H1 (cell line): Measurements from ENCODE around the gene SATL1. TPM values are rescaled to one million over a fixed set of nuclear protein-coding genes. Genes with fewer than 3 reads are reported as not detected.

Experiments used
- CTCF ChIA-PET: fragments of 300-600 bp; sonication (Branson Sonifier 250); formaldehyde crosslinking; loops from one replicate; lab custom pipeline; 2021; ENCODE audit not compliant: partially characterized antibody; lab: Charles Lee
- POLR2A ChIA-PET: fragments of 300-600 bp; sonication (Branson Sonifier 250); formaldehyde crosslinking; loops from one replicate; lab custom pipeline; 2021; ENCODE audit warnings: inconsistent platforms; ENCODE audit not compliant: partially characterized antibody; lab: Charles Lee
- DNase-seq, 2 experiments: peaks; one replicate each; pipeline versions ENCODE4 v3.0.0 to v3.0.0-alpha.2; 2010 to 2022; ENCODE audit warnings: low spot score in 2 of 2, low read depth in 1 of 2, mixed read lengths in 1 of 2
- FAIRE-seq: peaks from 2 replicates; lab custom pipeline; 2011; peaks lifted over from hg19 to GRCh38; lab: Jason Lieb, UNC
- H2AFZ ChIP-seq: 2 replicates; pipeline ENCODE4 v1.8.1; 2012; ENCODE audit warnings: low read length, inconsistent platforms
- H2AK5ac ChIP-seq: 2 replicates; pipeline ENCODE4 v1.6.1; 2013; ENCODE audit warnings: low read depth, low read length
- H2BK120ac ChIP-seq: replicated peaks from 2 replicates; pipeline ENCODE3; 2013; ENCODE audit warnings: low read depth, low read length, inconsistent platforms
- H2BK12ac ChIP-seq: 2 replicates; pipeline ENCODE4 v1.6.1; 2013; ENCODE audit warnings: low read depth, low read length
- H2BK15ac ChIP-seq: 2 replicates; pipeline ENCODE4 v1.6.1; 2013; ENCODE audit warnings: low read length
- H2BK20ac ChIP-seq: 2 replicates; pipeline ENCODE4 v1.6.1; 2013; ENCODE audit warnings: low read length
- H2BK5ac ChIP-seq: 2 replicates; pipeline ENCODE4 v1.6.1; 2013; ENCODE audit warnings: low read depth, low read length
- H3K14ac ChIP-seq: 2 replicates; pipeline ENCODE4 v1.6.1; 2013; ENCODE audit warnings: inconsistent platforms; ENCODE audit not compliant: insufficient read length
- H3K18ac ChIP-seq: 2 replicates; pipeline ENCODE4 v1.6.1; 2013; ENCODE audit warnings: low read length; ENCODE audit errors: extremely low read depth
- H3K23ac ChIP-seq: 2 replicates; pipeline ENCODE4 v1.6.1; 2013; ENCODE audit warnings: inconsistent platforms; ENCODE audit not compliant: insufficient read length
- H3K23me2 ChIP-seq: 2 replicates; pipeline ENCODE4 v1.6.1; 2013; ENCODE audit warnings: low read depth, low read length
- H3K27ac ChIP-seq: 2 replicates; pipeline ENCODE4 v1.6.1; 2011; ENCODE audit warnings: low read depth, low read length, inconsistent platforms
- H3K27me3 ChIP-seq, 4 experiments: replicated peaks in 1 of 4; 1 replicate in 1 of 4; 2 replicates in 3 of 4; pipeline versions ENCODE4 v1.6.1 to v1.8.1; 2011 to 2013; ENCODE audit warnings: low read length in 3 of 4, mild to moderate bottlenecking in 3 of 4, inconsistent platforms in 2 of 4, mixed read lengths in 2 of 4, moderate library complexity in 1 of 4; ENCODE audit not compliant: control insufficient read depth in 3 of 4, insufficient read depth in 3 of 4; ENCODE audit errors: extremely low read depth in 1 of 4
- H3K36me3 ChIP-seq, 4 experiments: 2 replicates each; pipeline versions ENCODE4 v1.6.1 to v1.8.1; 2011 to 2013; ENCODE audit warnings: mild to moderate bottlenecking in 4 of 4, low read length in 3 of 4, moderate library complexity in 2 of 4, control low read depth in 1 of 4, inconsistent platforms in 1 of 4; ENCODE audit not compliant: insufficient read depth in 4 of 4, control insufficient read depth in 2 of 4
- H3K4ac ChIP-seq: replicated peaks from 2 replicates; pipeline ENCODE3; 2013; ENCODE audit warnings: low read length, low read depth, mixed read lengths, inconsistent platforms; ENCODE audit not compliant: insufficient read length
- H3K4me1 ChIP-seq, 4 experiments: replicated peaks in 1 of 4; 1 replicate in 1 of 4; 2 replicates in 3 of 4; pipeline versions ENCODE4 v1.6.1 to v1.8.1; 2011 to 2013; ENCODE audit warnings: low read length in 3 of 4, inconsistent platforms in 2 of 4, mixed read lengths in 1 of 4; ENCODE audit not compliant: insufficient read depth in 4 of 4, control insufficient read depth in 3 of 4
- H3K4me2 ChIP-seq, 2 experiments: 2 replicates each; pipeline versions ENCODE4 v1.6.1 to v1.8.1; 2011 to 2013; ENCODE audit warnings: low read depth in 2 of 2, low read length in 2 of 2, control low read depth in 1 of 2, inconsistent platforms in 1 of 2, mild to moderate bottlenecking in 1 of 2; ENCODE audit not compliant: insufficient read depth in 1 of 2
- H3K4me3 ChIP-seq, 4 experiments: fragments of 200-600, 300-600 bp in 1 of 4; sonication (generic), shearing (Covaris generic), sonication (Bioruptor Twin) in 1 of 4; 2 replicates each; pipeline versions ENCODE4 v1.5.1 to v1.8.1; 2011 to 2016; ENCODE audit warnings: low read length in 4 of 4, low read depth in 3 of 4, control low read depth in 2 of 4, inconsistent platforms in 2 of 4, mild to moderate bottlenecking in 2 of 4, mixed read lengths in 1 of 4, moderate library complexity in 1 of 4; ENCODE audit not compliant: insufficient read depth in 2 of 4; ENCODE audit errors: extremely low read depth in 1 of 4
- H3K56ac ChIP-seq: replicated peaks from 2 replicates; pipeline ENCODE3; 2013; ENCODE audit warnings: low read depth, mild to moderate bottlenecking, mixed read lengths, low read length, inconsistent platforms; ENCODE audit not compliant: insufficient read length
- H3K79me1 ChIP-seq: 2 replicates; pipeline ENCODE4 v1.6.1; 2013; ENCODE audit warnings: low read depth, low read length, control low read depth
- H3K79me2 ChIP-seq, 2 experiments: 2 replicates each; pipeline versions ENCODE4 v1.6.1 to v1.8.1; 2012 to 2013; ENCODE audit warnings: low read length in 2 of 2, mild to moderate bottlenecking in 2 of 2, inconsistent platforms in 1 of 2; ENCODE audit not compliant: insufficient read depth in 2 of 2, control insufficient read depth in 1 of 2
- H3K9ac ChIP-seq, 4 experiments: replicated peaks in 1 of 4; 1 replicate in 1 of 4; 2 replicates in 3 of 4; pipeline versions ENCODE4 v1.6.1 to v1.8.1; 2011 to 2013; ENCODE audit warnings: low read depth in 3 of 4, low read length in 3 of 4, control low read depth in 2 of 4, mild to moderate bottlenecking in 2 of 4, moderate library complexity in 2 of 4, inconsistent platforms in 1 of 4; ENCODE audit errors: extremely low read depth in 1 of 4
- H3K9me3 ChIP-seq, 2 experiments: 2 replicates each; pipeline versions ENCODE4 v1.6.1 to v1.8.1; 2012 to 2013; ENCODE audit warnings: mild to moderate bottlenecking in 2 of 2, moderate library complexity in 2 of 2, control low read depth in 1 of 2, inconsistent platforms in 1 of 2, low read depth in 1 of 2, low read length in 1 of 2, mixed read lengths in 1 of 2; ENCODE audit not compliant: insufficient read depth in 2 of 2
- H4K20me1 ChIP-seq, 2 experiments: replicated peaks in 1 of 2; 2 replicates each; pipeline versions ENCODE3 to v1.8.1; 2011 to 2013; ENCODE audit warnings: inconsistent platforms in 2 of 2, low read length in 2 of 2, mild to moderate bottlenecking in 1 of 2; ENCODE audit not compliant: insufficient read depth in 2 of 2, control insufficient read depth in 1 of 2
- H4K5ac ChIP-seq: 2 replicates; pipeline ENCODE4 v1.6.1; 2013; ENCODE audit warnings: low read length, low read depth, mixed read lengths, inconsistent platforms; ENCODE audit not compliant: insufficient read length
- H4K8ac ChIP-seq: 2 replicates; pipeline ENCODE4 v1.8.0; 2013; ENCODE audit warnings: mild to moderate bottlenecking, moderate library complexity, low read length, inconsistent platforms; ENCODE audit not compliant: insufficient read depth; ENCODE audit errors: extremely low read depth
- H4K91ac ChIP-seq: replicated peaks from 2 replicates; pipeline ENCODE3; 2013; ENCODE audit warnings: low read length, mixed read lengths, inconsistent platforms; ENCODE audit not compliant: insufficient read length
- CEBPB ChIP-seq: IDR thresholded peaks from 2 replicates; pipeline ENCODE4 v1.6.1; 2012; ENCODE audit warnings: low read depth, low read length
- CTCF ChIP-seq, 3 experiments: IDR thresholded peaks; 1 replicate in 2 of 3; 2 replicates in 1 of 3; pipeline versions ENCODE4 v1.5.1 to v1.6.1; 2011; ENCODE audit warnings: low read length in 3 of 3, mild to moderate bottlenecking in 3 of 3, inconsistent platforms in 2 of 3, low read depth in 1 of 3, moderate library complexity in 1 of 3; ENCODE audit not compliant: insufficient read depth in 1 of 3; ENCODE audit errors: control extremely low read depth in 1 of 3
- EGR1 ChIP-seq: IDR thresholded peaks from 2 replicates; pipeline ENCODE4 v1.6.1; 2011; ENCODE audit warnings: low read depth, low read length, borderline replicate concordance
- EZH2 ChIP-seq: fragments of 200-600 bp; sonication (generic); IDR thresholded peaks from 2 replicates; pipeline ENCODE4 v1.7.1; 2012; ENCODE audit warnings: low read depth, mild to moderate bottlenecking, moderate library complexity, low read length, inconsistent platforms; ENCODE audit not compliant: severe bottlenecking
- GABPA ChIP-seq: IDR thresholded peaks from 2 replicates; pipeline ENCODE4 v1.6.1; 2011; ENCODE audit warnings: mild to moderate bottlenecking, low read length, moderate library complexity, borderline replicate concordance; ENCODE audit not compliant: insufficient read depth
- KDM1A ChIP-seq: fragments of 200-600, 300-600 bp; sonication (generic); IDR thresholded peaks from 2 replicates; pipeline ENCODE4 v1.7.1; 2016; ENCODE audit warnings: mild to moderate bottlenecking, low read length, borderline replicate concordance
- MAX ChIP-seq: IDR thresholded peaks from 2 replicates; pipeline ENCODE4 v1.6.1; 2012; ENCODE audit warnings: inconsistent platforms
- POLR2AphosphoS5 ChIP-seq: IDR thresholded peaks from 2 replicates; pipeline ENCODE4 v1.6.1; 2011; ENCODE audit warnings: low read depth, low read length
- RNF2 ChIP-seq: fragments of 200-900, 300-1000 bp; sonication (generic); IDR thresholded peaks from 2 replicates; pipeline ENCODE4 v1.7.1; 2016; ENCODE audit warnings: borderline replicate concordance, low read depth, mild to moderate bottlenecking, antibody characterized with exemption, low read length; ENCODE audit not compliant: poor library complexity, severe bottlenecking; ENCODE audit errors: missing control alignments
- SP1 ChIP-seq: IDR thresholded peaks from 2 replicates; pipeline ENCODE4 v1.6.1; 2011; ENCODE audit warnings: low read depth, low read length
- SP4 ChIP-seq: IDR thresholded peaks from 2 replicates; pipeline ENCODE4 v1.6.1; 2012; ENCODE audit warnings: low read length, inconsistent platforms
- TCF12 ChIP-seq: IDR thresholded peaks from 2 replicates; pipeline ENCODE4 v1.6.1; 2011; ENCODE audit warnings: low read depth, mild to moderate bottlenecking, low read length
- polyA plus RNA-seq, 7 experiments: library from polyadenylated mRNA; depleted of rRNA in 3 of 7; stranded (reverse) in 5 of 7; unstranded in 2 of 7; fragments of >200 nt in 5 of 7; fragments of 200-250 nt in 2 of 7; gene quantifications; 1 replicate in 5 of 7; 2 replicates in 1 of 7; 4 replicates in 1 of 7; pipeline versions ENCODE4 v1.2.1 to v1.2.3, GENCODE V29; 2011 to 2013; ENCODE audit warnings: missing spikeins in 2 of 7, mixed read lengths in 2 of 7
- total RNA-seq: library from RNA; stranded (reverse); fragmentation: NEBNext Ultra II Directional; extraction: Animal tissue kit (Norgen Biotek cat#: 25700); gene quantifications from 2 replicates; pipeline ENCODE4 v1.2.1, GENCODE V29; 2021

The SATL1 gene
- total and polyA plus RNA-seq, 2 of the 8 experiments (the other 6 are each of a cell fraction or from before 2014, with no cell fraction given) = 0.06 to 0.17 TPM

GRCh38 chrX:85136409-85136808 is 107.2 kb downstream of the SATL1 start:
- no peaks in the 10 kb centered on the region for H3K79me1 ChIP-seq
- no peak overlapping the region for H3K4ac ChIP-seq
- H3K23ac ChIP-seq = no peak overlapping the region
- H3K9ac ChIP-seq = no peak overlapping the region
- no peak overlapping the region for H3K14ac ChIP-seq
- H3K27ac ChIP-seq = no peak overlapping the region
- H3K4me3 ChIP-seq = no peak overlapping the region
- no peak overlapping the region for H2BK12ac ChIP-seq
- H3K27me3 ChIP-seq = no peaks in the 10 kb centered on the region
- no peak overlapping the region for H3K56ac ChIP-seq
- H4K20me1 ChIP-seq = no peaks in the 10 kb centered on the region
- no peak overlapping the region for H2BK15ac ChIP-seq
- H2BK120ac ChIP-seq = no peak overlapping the region
- no peak overlapping the region for H2AFZ ChIP-seq
- no peaks in the 10 kb centered on the region for H3K23me2 ChIP-seq
- no peak overlapping the region for H2BK20ac ChIP-seq
- CTCF ChIA-PET = no interaction called here
- no peak overlapping the region for H4K91ac ChIP-seq
- no peak for FAIRE-seq
- no peak overlapping the region for H4K5ac ChIP-seq
- peaks cover 2 to 7% of the 10 kb centered on the region in 2 experiments; a peak in 1 of 4 replicates for H3K9me3 ChIP-seq
- POLR2A ChIA-PET = no interaction called here
- no peak overlapping the region for H4K8ac ChIP-seq
- no peak for DNase-seq
- H3K79me2 ChIP-seq = no peaks in the 10 kb centered on the region
- H2BK5ac ChIP-seq = no peak overlapping the region
- H3K4me2 ChIP-seq = no peak overlapping the region
- no peak overlapping the region for H2AK5ac ChIP-seq
- H3K18ac ChIP-seq = no peak overlapping the region
- H3K36me3 ChIP-seq = peaks cover 0 to 4% (median 0%) of the 10 kb centered on the region in 4 experiments; a peak in 1 of 8 replicates
- no peaks in the 10 kb centered on the region for H3K4me1 ChIP-seq
- TF ChIP-seq POLR2AphosphoS5 = no peak
- TF ChIP-seq SP1 = no peak
- TF ChIP-seq EZH2 = no peak
- no peak for TF ChIP-seq EGR1
- no peak for TF ChIP-seq CEBPB
- no peak for TF ChIP-seq CTCF (IDR thresholded peaks at IDR 0.05; ENCODE audit: control extremely low read depth in 1 of 3, insufficient read depth in 1 of 3, low read depth in 1 of 3, low read length in 3 of 3)
- TF ChIP-seq KDM1A = no peak
- TF ChIP-seq MAX = no peak
- no peak for TF ChIP-seq TCF12
- TF ChIP-seq GABPA = no peak
- no peak for TF ChIP-seq SP4
- no peak for TF ChIP-seq RNF2
